Germinal center (tissue), 1 donor: Measurements from ENCODE around the gene NECTIN4.
"Not testable (repeated sequence)": the region's sequence is repeated elsewhere in the genome, so short reads cannot be mapped to it uniquely, and the experiment has no call there.

Source experiments
- DNase-seq: peaks from one replicate; pipeline ENCODE4 v3.0.0; 2012; ENCODE audit warnings: mixed read lengths, low spot score

Gene NECTIN4

GRCh38 chr1:161082483-161082882 is 6.9 kb downstream of the NECTIN4 start:
- no peak for DNase-seq

- DNase-seq, result no peak
Measured at GRCh38 chr1:161081519-161081918, 7.8 kb downstream of the NECTIN4 start.

GRCh38 chr1:161080441-161081405 is 8.6 kb downstream of the NECTIN4 start:
- DNase-seq, result no peak

- DNase-seq, result no peak
Measured at GRCh38 chr1:161079436-161080110, 9.8 kb downstream of the NECTIN4 start.

GRCh38 chr1:161077426-161077825 is 11.9 kb downstream of the NECTIN4 start:
- no peak for DNase-seq

- DNase-seq, result no peak
Measured at GRCh38 chr1:161076410-161076809, 12.9 kb downstream of the NECTIN4 start.

- no peak for DNase-seq
Measured at GRCh38 chr1:161074676-161075368, 14.5 kb downstream of the NECTIN4 start.

GRCh38 chr1:161073474-161074121 is 15.8 kb downstream of the NECTIN4 start:
- DNase-seq, result no peak

- DNase-seq, result no peak
Measured at GRCh38 chr1:161072751-161073449, 16.5 kb downstream of the NECTIN4 start.

- DNase-seq, result peak; percentile 62
Measured at GRCh38 chr1:161071886-161072371, 17.4 kb downstream of the NECTIN4 start.

GRCh38 chr1:161070761-161071160 is 18.6 kb downstream of the NECTIN4 start:
- no peak for DNase-seq

- peak; percentile 91 for DNase-seq
Measured at GRCh38 chr1:161069731-161070270, 19.6 kb downstream of the NECTIN4 start, which contains the start of gene ARHGAP30. Gene ARHGAP30 (minus strand): TSS chr1:161069891. CDS start chr1:161069624, 267 bp downstream.

- DNase-seq, result no peak
Measured at GRCh38 chr1:161069241-161069640, 20.1 kb downstream of the NECTIN4 start.

- DNase-seq, result peak; percentile 84
Measured at GRCh38 chr1:161068306-161069234, 20.8 kb downstream of the NECTIN4 start.

- DNase-seq, result no peak
Measured at GRCh38 chr1:161066694-161067093, 22.7 kb downstream of the NECTIN4 start.

GRCh38 chr1:161065681-161066080 is 23.7 kb downstream of the NECTIN4 start:
- not testable (repeated sequence) for DNase-seq

GRCh38 chr1:161063936-161064335 is 25.4 kb downstream of the NECTIN4 start:
- not testable (repeated sequence) for DNase-seq

- no peak for DNase-seq
Measured at GRCh38 chr1:161061419-161061818, 27.9 kb downstream of the NECTIN4 start.

GRCh38 chr1:161059293-161059692 is 30.1 kb downstream of the NECTIN4 start:
- no peak for DNase-seq

- DNase-seq, result no peak
Measured at GRCh38 chr1:161054805-161055204, 34.6 kb downstream of the NECTIN4 start.
